HG02588 (cell line): ENCODE results near the gene KCNF1.

Experiments used
- ATAC-seq: cut with Tn5 transposase; IDR thresholded peaks from one replicate; pipeline ENCODE4 v1.9.1; 2021; ENCODE audit warnings: mild to moderate bottlenecking, moderate library complexity; ENCODE audit not compliant: unreplicated experiment

KCNF1 gene

DNA sequence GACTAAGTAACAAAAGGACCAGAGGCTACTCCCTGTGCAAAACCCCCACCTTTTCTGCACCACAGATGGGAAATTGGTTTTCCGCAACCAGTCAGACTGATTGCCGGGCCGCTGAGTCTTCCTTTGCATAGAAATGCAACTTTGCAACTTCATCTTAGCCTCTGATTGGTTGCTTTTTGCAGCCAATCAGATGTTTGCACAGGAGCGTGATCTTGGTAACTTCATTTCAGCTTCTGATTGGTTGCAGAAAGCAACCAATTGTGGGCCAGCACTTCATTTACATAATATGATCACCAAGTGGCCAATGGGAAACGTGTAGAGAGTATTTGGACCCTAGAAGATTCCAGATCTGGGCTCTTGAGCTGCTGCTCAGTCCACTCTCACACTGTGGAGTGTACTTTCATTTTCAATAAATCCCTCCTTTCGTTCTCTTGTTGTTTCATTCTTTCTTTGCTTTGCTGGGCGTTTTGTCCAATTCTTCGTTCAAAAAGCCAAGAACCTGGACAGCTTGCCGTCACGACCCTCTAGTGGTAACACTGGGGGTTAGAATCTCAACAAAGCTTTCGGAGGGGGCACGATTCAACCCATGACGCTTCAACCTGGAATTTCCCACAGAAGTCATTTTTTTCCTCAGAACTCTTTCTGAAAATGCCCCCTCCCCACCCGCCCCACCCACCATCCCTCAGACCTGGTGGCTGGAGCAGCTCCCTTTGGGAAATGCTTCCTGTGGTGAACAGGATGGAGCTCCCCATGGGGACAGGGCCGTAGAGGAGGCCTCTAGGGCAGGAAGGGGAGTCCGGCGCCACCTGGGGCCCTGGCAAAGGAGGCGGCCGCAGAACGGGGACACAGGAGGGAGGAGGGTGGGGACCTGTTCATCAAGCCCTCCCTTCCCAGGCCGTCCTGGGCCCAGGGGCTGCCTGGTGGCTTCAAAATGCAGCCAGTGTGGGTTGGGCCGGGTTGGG lies 31.8 kb upstream of the KCNF1 start:
- no peak for ATAC-seq

- no peak for ATAC-seq
Observed at GRCh38 chr2:10880586-10881321, 31.0 kb upstream of the KCNF1 start.

DNA sequence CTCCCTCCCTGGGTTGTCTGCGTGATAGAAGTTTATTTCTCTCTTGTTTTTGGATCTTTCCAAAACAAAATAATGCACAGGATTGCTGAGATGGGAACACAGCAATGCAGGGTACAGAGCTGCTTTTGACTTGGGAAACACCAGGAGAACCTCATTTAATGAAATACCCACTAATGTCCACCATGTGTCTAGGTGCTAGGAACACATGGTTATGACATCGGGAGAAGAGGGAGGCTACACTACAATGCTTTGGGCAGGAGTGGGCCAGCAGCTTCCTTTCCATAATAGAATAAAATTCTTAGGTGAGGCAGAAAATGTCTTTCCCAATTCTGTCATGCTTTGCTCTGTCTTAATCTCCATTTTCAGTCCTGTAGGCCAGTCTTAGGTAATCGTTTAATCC lies 29.2 kb upstream of the KCNF1 start:
- ATAC-seq: no peak

DNA sequence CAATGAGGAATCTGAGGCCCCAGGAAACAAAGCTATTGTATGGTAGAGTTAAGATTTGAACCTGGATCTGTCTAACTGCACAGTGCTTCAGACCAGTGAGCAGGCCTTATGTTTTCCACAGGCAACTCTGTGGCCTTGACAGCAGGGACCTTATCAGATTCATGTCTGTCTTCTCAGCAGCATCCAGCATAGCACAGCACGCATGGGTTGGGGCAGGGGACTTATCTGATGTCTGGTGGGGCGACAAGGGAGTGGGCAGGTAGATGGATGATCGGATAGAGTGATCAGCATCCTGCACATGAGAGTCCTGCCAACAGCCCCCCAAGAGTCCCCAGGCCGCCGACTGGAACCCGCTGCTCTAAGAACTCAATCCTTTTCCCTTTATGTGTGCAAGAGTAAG lies 28.7 kb upstream of the KCNF1 start:
- ATAC-seq: no peak

DNA sequence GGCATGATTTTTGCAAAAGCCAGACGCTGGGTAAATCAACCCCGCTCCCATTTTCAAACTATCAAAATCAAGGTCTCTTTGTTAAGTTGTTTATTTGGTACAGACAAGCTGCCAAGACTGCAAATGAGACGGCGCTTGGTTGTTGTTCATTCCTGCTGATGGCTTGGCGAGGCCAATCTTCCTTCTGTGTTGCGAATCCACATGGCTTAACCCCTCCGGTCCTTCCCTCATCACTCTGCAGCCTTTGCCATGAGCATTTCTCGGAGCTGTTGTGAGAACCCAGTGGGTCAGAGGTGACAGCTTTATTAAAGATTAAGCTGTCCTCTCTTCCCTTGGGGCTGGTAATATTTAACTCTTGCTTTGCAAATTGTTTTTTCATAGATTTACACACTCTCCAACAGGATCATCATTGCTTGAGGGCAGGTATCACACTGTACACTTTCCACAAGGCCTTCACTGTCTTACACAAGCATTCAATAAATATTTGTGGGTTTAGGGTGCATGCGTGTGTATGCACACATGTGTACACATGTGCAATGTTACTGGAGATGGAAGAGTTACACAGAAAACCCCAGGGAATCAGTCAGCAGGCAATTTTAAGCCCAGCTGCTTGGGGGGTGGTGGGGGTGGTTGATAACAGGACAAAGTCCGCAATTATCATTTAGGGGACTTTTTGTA lies 27.8 kb upstream of the KCNF1 start:
- no peak for ATAC-seq

GRCh38 chr2:10884574-10884975 lies 27.2 kb upstream of the KCNF1 start:
- no peak for ATAC-seq

- ATAC-seq: no peak
Observed at GRCh38 chr2:10885094-10885860, 26.5 kb upstream of the KCNF1 start.

DNA sequence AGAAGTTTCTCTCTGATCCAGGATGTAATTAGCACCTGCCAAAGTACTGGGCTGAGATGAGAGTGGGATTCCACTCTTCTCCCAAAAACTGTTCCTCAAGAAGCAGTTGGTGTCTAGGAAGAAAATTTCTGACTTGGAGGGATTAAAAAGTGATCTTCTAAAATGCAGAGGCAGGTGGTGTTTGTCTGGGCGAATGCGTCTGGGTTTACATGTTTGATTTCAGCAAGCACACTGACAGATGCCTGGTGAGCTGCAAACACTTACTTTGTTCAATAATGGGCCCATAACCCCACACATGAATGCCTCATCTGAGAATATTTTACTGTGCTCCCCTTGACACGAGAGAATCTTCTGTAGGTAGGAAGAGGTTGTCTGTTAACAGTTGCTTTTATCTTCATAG lies 24.3 kb upstream of the KCNF1 start:
- ATAC-seq: no peak

DNA sequence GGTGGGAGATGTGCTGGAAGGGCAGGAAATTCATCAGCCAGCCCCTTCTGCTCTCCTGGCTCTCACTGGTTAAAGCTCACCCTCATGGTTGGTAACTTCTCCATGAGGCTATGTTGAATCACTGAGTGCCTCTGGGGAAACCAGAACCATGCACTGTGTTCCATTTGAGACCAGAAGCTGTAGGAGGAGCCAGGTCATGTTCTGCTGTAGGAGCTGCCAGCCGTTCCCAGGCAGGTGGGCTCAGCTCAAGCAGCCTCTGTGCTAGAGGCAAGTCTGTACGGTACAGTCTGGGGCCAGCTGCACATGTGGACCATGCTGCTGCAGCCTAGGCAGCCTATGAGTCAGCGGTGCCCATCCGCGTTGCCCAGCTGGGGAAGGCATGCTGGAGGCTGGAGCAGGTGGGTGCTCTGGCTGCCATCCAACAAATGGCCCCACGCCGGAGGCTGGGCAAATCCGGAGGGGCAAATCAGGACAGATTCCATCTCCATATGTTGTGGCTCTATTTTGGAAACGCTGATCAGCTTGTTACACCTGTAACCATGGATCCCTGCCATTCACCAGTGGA lies 22.0 kb upstream of the KCNF1 start:
- ATAC-seq: no peak

DNA sequence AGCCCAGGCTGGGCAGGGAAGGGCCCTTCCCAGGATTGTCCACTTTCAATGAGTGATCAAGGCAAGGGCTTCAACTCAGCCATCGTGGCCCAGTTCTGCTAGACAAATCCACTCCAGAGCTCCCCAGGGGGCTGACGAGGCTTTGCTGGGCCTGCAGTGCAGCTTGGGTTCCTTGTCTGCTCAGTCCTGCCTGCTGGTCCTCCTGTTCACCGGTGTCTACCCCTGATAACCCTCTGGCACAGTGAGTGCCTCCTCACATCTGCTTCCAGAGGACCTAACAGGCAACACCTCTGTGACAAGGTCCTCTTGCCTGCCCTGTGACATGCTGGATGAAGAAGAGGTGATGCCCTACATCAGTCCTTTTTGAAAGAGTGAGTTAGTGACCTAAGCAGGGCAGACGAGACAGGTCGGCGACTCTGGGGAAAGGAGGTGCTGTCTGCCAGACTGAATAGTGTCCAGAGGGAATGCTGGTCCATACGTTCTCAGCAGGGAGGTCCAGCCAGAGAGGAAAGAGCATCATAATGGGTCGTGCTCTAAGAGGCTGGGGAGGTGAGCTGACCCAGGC lies 20.9 kb upstream of the KCNF1 start:
- ATAC-seq: no peak

GRCh38 chr2:10891390-10891789 lies 20.3 kb upstream of the KCNF1 start:
- ATAC-seq: no peak

- ATAC-seq: no peak
Observed at GRCh38 chr2:10891848-10892247, 19.9 kb upstream of the KCNF1 start.

DNA sequence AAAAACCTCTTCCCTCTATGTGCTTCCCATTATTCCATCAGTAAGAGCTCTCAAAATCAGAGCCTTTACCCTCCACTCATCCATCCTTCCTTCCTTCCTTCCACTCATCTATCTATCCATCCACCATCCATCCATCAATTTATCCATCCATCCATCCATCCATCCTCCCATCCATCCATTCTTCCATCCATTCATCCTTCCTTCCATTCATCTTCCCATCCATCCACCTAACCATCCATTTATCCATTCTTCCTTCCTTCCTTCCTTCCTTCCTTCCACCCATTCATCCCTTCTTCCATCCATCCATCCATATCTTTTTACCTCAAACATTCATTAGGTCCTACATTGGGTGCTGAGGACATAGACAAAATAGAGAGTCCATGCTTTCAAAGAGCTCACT lies 19.4 kb upstream of the KCNF1 start:
- ATAC-seq: no peak

GRCh38 chr2:10892796-10893350 lies 18.9 kb upstream of the KCNF1 start:
- no peak for ATAC-seq

- ATAC-seq: no peak
Observed at GRCh38 chr2:10894264-10894935, 17.3 kb upstream of the KCNF1 start.

GRCh38 chr2:10895231-10895630 lies 16.5 kb upstream of the KCNF1 start:
- ATAC-seq: no peak

DNA sequence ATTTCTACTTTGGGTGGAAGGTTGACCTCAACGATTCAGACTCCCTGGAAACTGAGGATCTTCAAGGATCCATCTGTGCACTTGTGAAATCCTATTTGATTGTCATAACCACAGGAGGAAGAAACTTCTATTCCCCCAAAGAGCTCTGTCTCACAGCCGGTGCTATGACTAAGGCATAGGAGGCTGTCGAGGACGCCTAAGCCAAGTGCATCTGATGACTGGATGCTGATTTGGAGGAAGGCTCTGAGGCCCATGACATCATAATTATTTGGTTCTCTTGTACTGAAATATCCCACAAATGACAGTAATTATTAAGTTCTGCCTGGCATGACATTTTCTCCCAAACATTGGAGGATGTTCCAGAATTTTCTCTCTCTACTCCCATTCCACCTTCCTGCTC lies 13.8 kb upstream of the KCNF1 start:
- no peak for ATAC-seq

- no peak for ATAC-seq
Observed at GRCh38 chr2:10900216-10901109, 11.3 kb upstream of the KCNF1 start.
